Measurements from ENCODE around the gene NR5A1.

The NR5A1 gene

DNA sequence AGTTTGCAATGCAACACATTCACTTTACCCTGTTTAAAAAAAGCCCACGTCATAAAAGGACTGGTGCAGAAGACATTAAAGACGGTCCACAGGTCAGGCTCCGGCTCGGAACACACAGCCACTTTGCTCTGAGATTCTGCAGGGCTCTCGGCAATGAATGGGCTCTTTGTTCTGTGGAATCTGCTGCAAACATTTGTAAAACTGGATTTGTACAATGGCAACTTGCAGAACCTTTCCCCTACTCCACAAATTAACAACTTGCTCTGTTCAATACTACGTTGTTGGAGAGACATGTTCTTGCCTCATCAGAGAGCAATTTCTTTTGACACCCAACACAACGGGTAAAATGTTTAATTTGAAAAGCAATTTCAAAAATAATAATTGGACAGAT, 13.0 kb upstream of the NR5A1 start:
- ATAC-seq = no peak
- no peak for TF ChIP-seq ZNF565 (CRISPR knock-in tag; conservative IDR thresholded peaks at IDR 0.05; ENCODE audit: low read depth)
- TF ChIP-seq BACH2 (CRISPR knock-in tag; IDR thresholded peaks at IDR 0.05; ENCODE audit: borderline replicate concordance) = no peak
- TF ChIP-seq RARB (CRISPR knock-in tag; IDR thresholded peaks at IDR 0.05) = no peak
- TF ChIP-seq ZFP30 (CRISPR knock-in tag; IDR thresholded peaks at IDR 0.05) = no peak
- TF ChIP-seq TSHZ2 (CRISPR knock-in tag; IDR thresholded peaks at IDR 0.05) = no peak
- TF ChIP-seq CSDC2 (CRISPR knock-in tag; IDR thresholded peaks at IDR 0.05) = no peak
- TF ChIP-seq ARNTL (CRISPR knock-in tag; IDR thresholded peaks at IDR 0.05; ENCODE audit: borderline replicate concordance, low read depth) = no peak
- TF ChIP-seq PPARA (CRISPR knock-in tag; IDR thresholded peaks at IDR 0.05; ENCODE audit: borderline replicate concordance) = no peak
- no peak for TF ChIP-seq ISL1 (CRISPR knock-in tag; IDR thresholded peaks at IDR 0.05)
- no peak for TF ChIP-seq ESRRG (CRISPR knock-in tag; IDR thresholded peaks at IDR 0.05)
- no peak for TF ChIP-seq GLIS3 (CRISPR knock-in tag; IDR thresholded peaks at IDR 0.05)
- no peak for TF ChIP-seq TCF4 (CRISPR knock-in tag; IDR thresholded peaks at IDR 0.05; ENCODE audit: borderline replicate concordance)
- TF ChIP-seq ZC3H10 (CRISPR knock-in tag; IDR thresholded peaks at IDR 0.05) = no peak
- TF ChIP-seq, protein P1, sequence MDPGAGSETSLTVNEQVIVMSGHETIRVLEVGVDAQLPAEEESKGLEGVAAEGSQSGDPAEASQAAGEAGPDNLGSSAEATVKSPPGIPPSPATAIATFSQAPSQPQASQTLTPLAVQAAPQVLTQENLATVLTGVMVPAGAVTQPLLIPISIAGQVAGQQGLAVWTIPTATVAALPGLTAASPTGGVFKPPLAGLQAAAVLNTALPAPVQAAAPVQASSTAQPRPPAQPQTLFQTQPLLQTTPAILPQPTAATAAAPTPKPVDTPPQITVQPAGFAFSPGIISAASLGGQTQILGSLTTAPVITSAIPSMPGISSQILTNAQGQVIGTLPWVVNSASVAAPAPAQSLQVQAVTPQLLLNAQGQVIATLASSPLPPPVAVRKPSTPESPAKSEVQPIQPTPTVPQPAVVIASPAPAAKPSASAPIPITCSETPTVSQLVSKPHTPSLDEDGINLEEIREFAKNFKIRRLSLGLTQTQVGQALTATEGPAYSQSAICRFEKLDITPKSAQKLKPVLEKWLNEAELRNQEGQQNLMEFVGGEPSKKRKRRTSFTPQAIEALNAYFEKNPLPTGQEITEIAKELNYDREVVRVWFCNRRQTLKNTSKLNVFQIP (CRISPR knock-in tag; IDR thresholded peaks at IDR 0.05; ENCODE audit: borderline replicate concordance, low read depth) = no peak
- no peak for TF ChIP-seq TOX (CRISPR knock-in tag; IDR thresholded peaks at IDR 0.05; ENCODE audit: borderline replicate concordance)

DNA sequence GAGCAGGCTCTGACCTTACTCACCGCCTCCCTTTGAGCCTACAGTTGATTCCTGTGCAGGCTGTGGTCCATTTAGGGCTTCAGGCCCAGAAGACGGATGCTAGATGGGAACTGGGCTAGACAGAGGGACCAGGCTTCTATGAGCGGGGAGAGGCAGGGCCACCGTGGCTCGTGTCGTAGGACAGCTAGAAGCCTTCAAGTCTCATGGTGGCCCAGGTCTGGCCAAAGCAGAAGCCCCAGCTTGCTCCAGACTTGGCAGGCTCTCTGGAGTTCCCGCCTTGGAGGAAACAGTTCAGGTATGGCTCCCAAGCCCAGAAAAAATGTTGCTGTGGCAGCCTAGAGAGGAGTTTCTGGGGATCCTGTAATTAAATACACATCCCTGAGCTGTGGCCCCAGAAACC, 10.9 kb upstream of the NR5A1 start:
- TF ChIP-seq ZFP3 (CRISPR knock-in tag; IDR thresholded peaks at IDR 0.05) (no peak), ARNTL (CRISPR knock-in tag; IDR thresholded peaks at IDR 0.05; ENCODE audit: borderline replicate concordance, low read depth) (no peak), TSHZ2 (CRISPR knock-in tag; IDR thresholded peaks at IDR 0.05) (no peak), ESRRG (CRISPR knock-in tag; IDR thresholded peaks at IDR 0.05) (no peak), RARB (CRISPR knock-in tag; IDR thresholded peaks at IDR 0.05) (no peak), TCF4 (CRISPR knock-in tag; IDR thresholded peaks at IDR 0.05; ENCODE audit: borderline replicate concordance) (no peak), OSR1 (CRISPR knock-in tag; IDR thresholded peaks at IDR 0.05) (no peak)
- TF ChIP-seq, protein P1 (CRISPR knock-in tag; IDR thresholded peaks at IDR 0.05; ENCODE audit: borderline replicate concordance, low read depth) = no peak
- TF ChIP-seq, protein P2, sequence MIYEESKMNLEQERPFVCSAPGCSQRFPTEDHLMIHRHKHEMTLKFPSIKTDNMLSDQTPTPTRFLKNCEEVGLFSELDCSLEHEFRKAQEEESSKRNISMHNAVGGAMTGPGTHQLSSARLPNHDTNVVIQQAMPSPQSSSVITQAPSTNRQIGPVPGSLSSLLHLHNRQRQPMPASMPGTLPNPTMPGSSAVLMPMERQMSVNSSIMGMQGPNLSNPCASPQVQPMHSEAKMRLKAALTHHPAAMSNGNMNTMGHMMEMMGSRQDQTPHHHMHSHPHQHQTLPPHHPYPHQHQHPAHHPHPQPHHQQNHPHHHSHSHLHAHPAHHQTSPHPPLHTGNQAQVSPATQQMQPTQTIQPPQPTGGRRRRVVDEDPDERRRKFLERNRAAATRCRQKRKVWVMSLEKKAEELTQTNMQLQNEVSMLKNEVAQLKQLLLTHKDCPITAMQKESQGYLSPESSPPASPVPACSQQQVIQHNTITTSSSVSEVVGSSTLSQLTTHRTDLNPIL (CRISPR knock-in tag; IDR thresholded peaks at IDR 0.05; ENCODE audit: low read depth) = no peak
- ATAC-seq = no peak

GRCh38 chr9:124517600-124517999, 10.4 kb upstream of the NR5A1 start:
- no peak for ATAC-seq
- no peak for TF ChIP-seq ZFP3 (CRISPR knock-in tag; IDR thresholded peaks at IDR 0.05)
- no peak for TF ChIP-seq CSRNP3 (CRISPR knock-in tag; IDR thresholded peaks at IDR 0.05)
- no peak for TF ChIP-seq ZNF565 (CRISPR knock-in tag; conservative IDR thresholded peaks at IDR 0.05; ENCODE audit: low read depth)
- no peak for TF ChIP-seq ZC3H10 (CRISPR knock-in tag; IDR thresholded peaks at IDR 0.05)
- no peak for TF ChIP-seq SNAI2 (CRISPR knock-in tag; IDR thresholded peaks at IDR 0.05)
- no peak for TF ChIP-seq ZFP30 (CRISPR knock-in tag; IDR thresholded peaks at IDR 0.05)
- TF ChIP-seq, protein P1 (CRISPR knock-in tag; IDR thresholded peaks at IDR 0.05; ENCODE audit: borderline replicate concordance, low read depth) = no peak
- TF ChIP-seq ESRRG (CRISPR knock-in tag; IDR thresholded peaks at IDR 0.05) = no peak
- TF ChIP-seq ZNF8 (CRISPR knock-in tag; IDR thresholded peaks at IDR 0.05) = no peak
- no peak for TF ChIP-seq PPARA (CRISPR knock-in tag; IDR thresholded peaks at IDR 0.05; ENCODE audit: borderline replicate concordance)
